H1 (cell line): ENCODE data around the gene GGA1. TPM values are rescaled to one million over a fixed set of nuclear protein-coding genes. Genes with fewer than 3 reads are reported as not detected.

Source experiments
- BACH1 ChIP-seq: IDR thresholded peaks from 2 replicates; pipeline ENCODE4 v1.6.1; 2012; ENCODE audit warnings: low read length, improper control_type of control experiment
- KDM5A ChIP-seq: fragments of 200-600 bp; IDR thresholded peaks from 2 replicates; pipeline ENCODE4 v1.7.1; 2012; ENCODE audit warnings: mild to moderate bottlenecking, low read length, inconsistent platforms, mixed read lengths
- TEAD4 ChIP-seq: IDR thresholded peaks from 2 replicates; pipeline ENCODE4 v1.6.1; 2012; ENCODE audit warnings: low read depth, low read length, inconsistent platforms, mixed read lengths
- polyA plus RNA-seq, 7 experiments: library from polyadenylated mRNA; depleted of rRNA in 3 of 7; stranded (reverse) in 5 of 7; unstranded in 2 of 7; fragments of >200 nt in 5 of 7; fragments of 200-250 nt in 2 of 7; gene quantifications; 1 replicate in 5 of 7; 2 replicates in 1 of 7; 4 replicates in 1 of 7; pipeline versions ENCODE4 v1.2.1 to v1.2.3, GENCODE V29; 2011 to 2013; ENCODE audit warnings: missing spikeins in 2 of 7, mixed read lengths in 2 of 7
- total RNA-seq: library from RNA; stranded (reverse); fragmentation: NEBNext Ultra II Directional; extraction: Animal tissue kit (Norgen Biotek cat#: 25700); gene quantifications from 2 replicates; pipeline ENCODE4 v1.2.1, GENCODE V29; 2021

The GGA1 gene
- total and polyA plus RNA-seq, 2 of the 8 experiments (the other 6 are each of a cell fraction or from before 2014, with no cell fraction given) = 49.3 to 57.2 TPM

DNA sequence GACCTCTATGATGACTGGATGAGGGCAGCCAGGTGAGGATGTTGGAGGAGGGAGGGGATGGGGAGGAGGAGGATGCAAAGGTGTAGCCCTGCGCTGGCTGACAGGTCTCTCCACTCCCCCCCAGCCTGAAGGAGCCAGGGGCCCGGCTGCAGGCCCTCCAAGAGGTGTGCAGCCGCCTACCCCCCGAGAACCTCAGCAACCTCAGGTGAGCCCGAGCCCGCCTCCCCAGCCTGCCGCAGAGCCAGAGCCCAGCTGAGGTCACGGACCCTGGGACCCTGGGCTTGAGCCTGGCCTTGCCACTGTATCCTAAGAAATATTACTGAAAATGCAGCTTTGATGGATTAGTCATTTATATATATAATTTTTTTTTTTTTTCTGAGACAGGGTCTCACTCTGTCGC is 38.7 kb downstream of the GGA1 start (continued):
- TF ChIP-seq KDM5A (no peak), TEAD4 (no peak), BACH1 (no peak)
- TF ChIP-seq, all 59 proteins: peak for 0
